Measurements from ENCODE around the gene LRRC18.

DNA sequence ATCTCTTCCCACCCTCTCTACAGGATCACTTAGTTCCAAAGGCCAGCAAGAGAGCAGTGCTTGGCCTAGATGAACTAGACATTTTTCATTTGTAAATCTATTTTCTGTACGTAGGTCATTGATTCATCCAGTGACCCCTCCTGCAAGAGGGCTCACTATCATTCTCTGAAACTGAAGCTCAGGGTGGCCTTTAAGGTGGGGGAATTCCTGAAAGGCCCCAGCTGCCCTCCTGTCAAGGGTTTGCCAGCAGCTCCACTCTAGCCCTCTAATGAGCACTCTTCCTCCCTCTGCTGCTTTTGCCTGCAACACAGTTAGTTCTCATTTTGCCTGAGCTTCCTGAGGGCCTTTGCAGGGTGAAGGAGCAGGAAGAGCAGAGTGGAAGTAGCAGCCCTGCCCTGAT, 41.2 kb downstream of the LRRC18 start:
- TF ChIP-seq PKNOX1 (IDR thresholded peaks at IDR 0.05) (no peak), JUNB (IDR thresholded peaks at IDR 0.05) (no peak), POLR2A (IDR thresholded peaks at IDR 0.05; ENCODE audit: low read depth, low read length) (no peak), ATF3 (IDR thresholded peaks at IDR 0.05; ENCODE audit: borderline replicate concordance, extremely low read depth, low read depth, low read length) (no peak), SMC3 (IDR thresholded peaks at IDR 0.05; ENCODE audit: borderline replicate concordance, low read length) (no peak), SIN3A (IDR thresholded peaks at IDR 0.05; ENCODE audit: low read depth, low read length) (no peak), FOS (IDR thresholded peaks at IDR 0.05; ENCODE audit: borderline replicate concordance, extremely low read depth, insufficient read length) (no peak), RCOR1 (conservative IDR thresholded peaks at IDR 0.05; ENCODE audit: low read depth, low read length) (no peak)
- TF ChIP-seq, protein P1, sequence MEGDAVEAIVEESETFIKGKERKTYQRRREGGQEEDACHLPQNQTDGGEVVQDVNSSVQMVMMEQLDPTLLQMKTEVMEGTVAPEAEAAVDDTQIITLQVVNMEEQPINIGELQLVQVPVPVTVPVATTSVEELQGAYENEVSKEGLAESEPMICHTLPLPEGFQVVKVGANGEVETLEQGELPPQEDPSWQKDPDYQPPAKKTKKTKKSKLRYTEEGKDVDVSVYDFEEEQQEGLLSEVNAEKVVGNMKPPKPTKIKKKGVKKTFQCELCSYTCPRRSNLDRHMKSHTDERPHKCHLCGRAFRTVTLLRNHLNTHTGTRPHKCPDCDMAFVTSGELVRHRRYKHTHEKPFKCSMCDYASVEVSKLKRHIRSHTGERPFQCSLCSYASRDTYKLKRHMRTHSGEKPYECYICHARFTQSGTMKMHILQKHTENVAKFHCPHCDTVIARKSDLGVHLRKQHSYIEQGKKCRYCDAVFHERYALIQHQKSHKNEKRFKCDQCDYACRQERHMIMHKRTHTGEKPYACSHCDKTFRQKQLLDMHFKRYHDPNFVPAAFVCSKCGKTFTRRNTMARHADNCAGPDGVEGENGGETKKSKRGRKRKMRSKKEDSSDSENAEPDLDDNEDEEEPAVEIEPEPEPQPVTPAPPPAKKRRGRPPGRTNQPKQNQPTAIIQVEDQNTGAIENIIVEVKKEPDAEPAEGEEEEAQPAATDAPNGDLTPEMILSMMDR (IDR thresholded peaks at IDR 0.05 in 2 of 3, conservative IDR thresholded peaks at IDR 0.05 in 1 of 3; ENCODE audit: control insufficient read depth in 2 of 3, extremely low read depth in 1 of 3, insufficient read depth in 1 of 3, low read depth in 3 of 3, low read length in 3 of 3), result no peak
